NCI-H2196 treated with DMSO at 0.1 percent for 48 hours (cell line): ENCODE results near the gene PIEZO1.

Experiments used
- DNase-seq: peaks from one replicate; lab custom pipeline; 2025; ENCODE audit not compliant: unreplicated experiment; lab: John Stamatoyannopoulos, UW

The PIEZO1 gene

DNA sequence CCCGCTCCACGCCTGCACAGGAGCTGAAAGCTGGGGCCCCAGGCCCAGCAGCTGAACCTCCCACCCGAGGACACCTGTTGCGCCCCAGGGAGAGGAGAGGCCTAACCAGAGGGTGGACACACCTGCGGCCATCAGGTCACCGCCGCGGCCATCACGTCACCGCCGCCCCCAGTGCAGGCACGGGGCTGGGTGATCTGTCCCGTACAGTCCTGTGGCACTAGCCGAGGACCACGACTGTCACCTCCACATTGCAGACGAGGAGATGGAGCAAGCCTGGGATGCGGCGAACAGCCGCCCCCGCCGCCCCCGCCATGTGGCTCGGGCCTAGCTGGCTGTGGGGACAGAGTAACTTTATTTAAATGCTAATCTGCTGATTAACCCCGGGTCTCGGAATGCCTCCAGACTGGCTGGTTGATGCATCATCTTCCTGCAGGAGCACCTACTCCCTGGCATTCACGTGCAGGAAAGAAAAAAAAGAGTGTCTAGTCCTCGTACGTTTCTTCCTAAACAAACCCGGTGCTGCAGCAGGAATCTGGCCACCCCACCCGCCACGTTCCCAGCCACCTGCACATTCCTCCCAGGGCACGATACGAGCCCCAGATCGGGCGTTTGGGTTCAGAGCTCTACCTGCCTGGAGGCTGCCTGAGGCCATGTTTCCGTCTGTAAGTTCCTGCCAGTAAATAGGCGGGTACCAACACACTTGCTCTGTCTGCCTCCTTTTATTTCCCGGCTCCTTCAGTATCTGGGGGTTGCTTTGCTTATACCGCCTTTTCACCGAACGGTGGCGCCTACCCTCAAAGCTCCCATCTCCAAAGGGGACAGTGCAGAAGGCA lies 29.9 kb downstream of the PIEZO1 start:
- DNase-seq, result no peak

DNA sequence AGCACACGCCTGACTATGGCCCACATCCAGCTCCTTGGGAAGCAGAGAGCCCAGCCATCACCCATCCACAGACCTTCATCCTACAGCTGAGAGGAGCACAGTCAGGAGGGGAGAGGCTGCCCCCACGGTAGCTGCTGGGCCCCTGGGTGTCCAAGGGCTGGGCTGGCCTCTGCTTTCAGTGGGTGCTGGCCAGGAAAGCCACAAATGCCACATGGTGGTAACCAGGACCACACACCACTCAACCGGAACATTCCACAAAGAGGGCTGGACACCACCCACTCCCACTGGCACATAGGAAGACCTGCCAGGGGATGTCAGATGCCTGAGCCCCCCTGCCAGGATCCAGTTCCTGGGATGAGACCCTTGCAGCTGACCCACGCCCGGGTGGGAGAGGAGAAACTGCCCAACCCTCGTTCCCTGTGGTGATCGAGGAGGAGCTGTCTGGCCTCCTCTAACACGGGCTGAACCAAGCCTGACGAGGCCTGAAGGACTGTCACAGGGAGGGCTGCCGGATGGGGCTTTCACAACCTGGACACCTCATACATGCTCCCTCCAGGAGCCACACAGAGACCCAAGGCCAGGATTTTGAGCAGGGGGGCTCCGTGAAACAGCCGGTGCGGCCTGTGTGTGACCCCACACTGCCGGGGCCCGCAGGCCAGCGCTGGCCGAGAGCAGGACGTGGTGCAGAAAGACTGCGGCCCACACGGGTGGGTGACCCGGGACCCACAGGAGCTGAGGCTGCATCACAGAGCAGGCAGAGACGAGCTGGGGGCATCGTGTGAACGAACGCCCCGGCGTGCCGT lies 30.7 kb downstream of the PIEZO1 start:
- DNase-seq, result no peak

DNA sequence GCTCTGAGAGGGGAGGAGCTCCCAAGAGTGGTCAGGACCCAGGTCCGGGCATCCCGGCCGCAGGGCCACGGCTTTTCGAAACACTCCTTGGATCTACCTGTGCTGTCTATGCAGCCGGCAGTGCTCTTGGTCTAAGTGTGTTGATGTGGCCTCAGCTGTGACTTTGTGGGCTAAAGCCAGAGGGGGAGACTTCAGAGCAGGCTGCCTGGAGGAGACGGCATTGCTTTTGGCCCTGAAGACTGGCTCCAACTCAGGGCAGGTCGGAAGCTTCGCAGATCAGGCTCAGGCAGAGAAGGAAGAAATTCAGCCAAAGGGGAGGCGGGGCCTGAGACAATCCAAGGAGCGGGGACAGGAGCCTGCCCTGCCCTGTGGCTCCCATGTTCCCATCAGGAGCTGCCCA lies 31.4 kb downstream of the PIEZO1 start:
- no peak for DNase-seq

DNA sequence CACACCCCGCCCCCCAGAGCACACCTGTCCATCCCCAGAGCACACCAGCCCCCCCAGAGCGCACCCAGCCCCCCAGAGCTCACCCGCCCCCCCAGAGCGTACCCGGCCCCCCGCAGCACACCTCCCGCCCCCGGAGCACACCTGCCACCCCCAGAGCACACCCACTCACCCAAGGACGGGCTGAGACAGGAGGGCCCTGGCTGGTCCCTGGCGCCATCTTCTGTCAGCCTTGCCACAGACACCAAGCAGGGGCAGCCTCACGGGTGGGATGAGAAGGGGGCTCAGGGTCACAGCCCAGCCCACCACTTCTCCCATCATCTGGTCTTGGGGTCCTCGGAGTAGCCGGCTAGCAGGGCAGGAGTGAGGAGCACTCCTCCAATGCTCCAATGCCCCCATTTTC lies 31.8 kb downstream of the PIEZO1 start:
- no peak for DNase-seq

DNA sequence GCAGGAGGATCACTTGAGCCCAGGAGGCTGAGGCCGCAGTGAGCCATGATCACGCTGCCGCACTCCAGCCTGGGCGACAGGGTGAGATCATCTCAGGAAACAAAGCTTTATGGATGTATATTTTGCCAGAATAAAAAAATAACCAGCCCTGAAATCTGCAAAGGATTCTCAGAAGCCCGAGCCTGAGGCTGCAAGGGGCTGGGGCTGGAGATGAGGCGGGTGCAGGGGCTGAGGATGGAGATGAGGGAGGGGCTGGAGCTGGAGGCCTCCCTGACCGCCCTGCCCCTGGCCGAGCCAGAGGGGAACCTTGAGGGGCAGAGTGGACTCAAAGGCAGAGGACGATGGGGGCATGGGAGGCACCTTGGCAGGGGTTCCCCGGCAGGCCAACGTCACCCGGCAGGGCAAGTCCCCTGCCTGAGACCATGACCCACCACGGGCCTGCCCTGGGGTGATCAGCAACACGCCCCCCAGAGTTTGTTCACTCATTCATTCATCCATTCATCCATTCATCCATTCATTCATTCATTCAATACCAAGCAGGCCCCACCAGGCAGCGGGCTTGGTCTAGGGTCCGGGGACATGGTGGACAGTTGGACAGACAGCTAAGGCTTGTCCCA lies 32.5 kb downstream of the PIEZO1 start:
- no peak for DNase-seq

DNA sequence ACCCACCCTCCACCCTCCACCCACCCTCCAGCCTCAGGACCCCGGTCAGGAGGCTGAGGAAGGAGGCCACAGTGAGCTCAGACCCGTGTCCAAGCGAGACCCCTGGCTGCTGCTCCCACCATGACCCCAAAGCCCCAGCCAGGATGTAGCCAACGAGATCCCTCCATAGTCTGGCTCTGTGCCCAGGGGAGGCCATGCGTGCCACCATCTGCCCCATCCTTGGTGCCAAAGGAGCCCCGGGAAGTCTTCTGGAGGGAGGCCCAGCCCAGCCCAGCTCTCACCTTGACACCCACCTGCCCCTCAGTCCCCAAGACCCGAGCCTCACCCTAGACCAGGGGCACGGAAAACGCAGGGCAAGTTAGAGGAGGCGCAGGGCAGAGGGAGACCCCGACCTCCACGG lies 34.2 kb downstream of the PIEZO1 start:
- no peak for DNase-seq

DNA sequence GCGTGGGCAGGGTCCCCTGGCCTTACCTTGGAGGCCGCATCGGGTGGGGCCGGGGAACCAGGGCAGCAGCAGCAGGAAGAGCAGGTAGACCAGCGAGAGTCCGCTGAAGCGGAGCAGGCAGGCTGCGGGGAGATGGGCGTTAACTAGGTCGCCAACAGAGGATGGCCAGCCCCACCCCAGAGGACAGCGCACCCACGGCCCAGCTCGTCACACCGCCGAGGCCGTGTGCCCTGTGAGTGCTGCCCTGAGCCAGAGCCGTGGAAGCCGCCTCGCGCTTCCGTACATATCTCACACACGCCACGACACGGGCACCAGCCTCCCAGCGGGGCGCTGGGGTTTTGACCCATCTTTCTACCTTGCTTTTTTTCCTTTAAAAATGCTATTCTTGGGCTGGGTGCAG lies 35.7 kb downstream of the PIEZO1 start:
- DNase-seq, result no peak

DNA sequence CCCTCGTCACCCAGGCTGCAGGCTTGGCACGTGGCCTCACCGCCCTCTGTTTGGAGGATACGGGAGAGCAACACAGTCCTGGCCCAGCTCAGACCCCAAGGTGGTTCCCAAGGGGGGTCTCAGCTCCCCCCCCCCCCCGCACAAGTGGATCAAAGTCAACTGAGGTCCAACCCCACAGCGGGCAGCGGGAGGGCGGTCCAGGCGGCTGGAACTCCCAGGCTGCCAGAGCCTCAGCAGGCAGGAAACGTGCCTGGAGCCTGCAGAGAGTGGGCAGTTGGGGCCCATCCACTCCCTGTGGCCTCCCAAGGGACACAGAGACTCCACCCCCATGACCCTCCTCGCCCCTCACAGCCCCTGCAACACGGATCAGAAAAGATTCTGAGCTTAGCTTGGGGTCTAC lies 36.7 kb downstream of the PIEZO1 start:
- DNase-seq, result no peak

DNA sequence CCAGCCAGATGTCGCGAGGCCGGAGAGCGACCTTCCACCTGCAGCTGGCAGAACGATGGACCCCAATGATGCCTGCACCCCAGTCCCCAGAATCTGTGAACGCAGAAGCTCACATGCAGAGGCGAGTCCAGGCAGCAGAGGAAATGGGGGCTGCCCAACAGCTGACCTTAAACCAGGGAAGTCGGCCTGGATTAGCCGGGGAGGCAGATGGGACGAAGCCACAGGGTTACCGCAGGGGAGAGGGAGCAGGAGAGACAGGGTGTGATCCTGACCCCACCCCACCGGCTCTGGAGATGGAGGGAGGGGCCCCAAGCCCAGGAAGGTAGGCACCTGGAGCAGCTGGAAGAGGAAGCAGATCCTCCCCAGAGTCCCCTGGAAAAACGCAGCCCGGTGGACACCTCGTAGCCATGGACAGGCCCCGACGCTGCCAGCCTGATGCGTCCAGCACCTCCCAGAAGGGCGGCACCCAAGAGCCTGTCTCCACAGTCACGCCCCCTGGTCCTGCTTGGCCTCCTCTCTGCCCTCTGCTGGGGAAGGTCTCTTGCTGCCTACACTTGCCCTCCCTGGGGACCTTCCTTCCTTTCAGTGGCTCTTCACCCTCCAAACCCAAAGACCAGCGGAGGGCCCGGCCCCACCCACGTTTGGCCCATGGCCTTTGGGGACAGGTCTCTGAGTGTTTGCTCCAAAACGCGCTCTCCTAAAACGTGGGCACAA lies 37.3 kb downstream of the PIEZO1 start:
- DNase-seq, result no peak

DNA sequence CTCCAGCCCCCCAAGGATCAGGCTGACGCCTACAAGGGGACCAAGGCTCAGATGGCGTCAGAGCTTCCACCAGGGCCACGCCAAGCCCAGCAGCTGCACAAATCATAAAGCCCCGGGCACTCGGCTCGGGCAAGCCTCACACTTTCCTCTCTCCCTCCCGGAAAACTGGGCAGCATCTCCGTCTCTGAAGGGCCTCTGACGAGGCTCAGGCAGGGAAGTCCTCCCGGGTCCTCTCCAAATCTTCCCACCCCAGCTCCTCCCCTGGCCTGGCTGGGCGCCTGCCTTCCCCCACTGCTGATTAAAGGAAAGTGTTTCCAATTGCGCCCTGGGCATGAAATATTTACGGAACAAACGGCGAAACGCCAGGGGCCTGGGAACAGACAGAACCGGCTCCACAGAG lies 38.5 kb downstream of the PIEZO1 start:
- DNase-seq, result no peak

DNA sequence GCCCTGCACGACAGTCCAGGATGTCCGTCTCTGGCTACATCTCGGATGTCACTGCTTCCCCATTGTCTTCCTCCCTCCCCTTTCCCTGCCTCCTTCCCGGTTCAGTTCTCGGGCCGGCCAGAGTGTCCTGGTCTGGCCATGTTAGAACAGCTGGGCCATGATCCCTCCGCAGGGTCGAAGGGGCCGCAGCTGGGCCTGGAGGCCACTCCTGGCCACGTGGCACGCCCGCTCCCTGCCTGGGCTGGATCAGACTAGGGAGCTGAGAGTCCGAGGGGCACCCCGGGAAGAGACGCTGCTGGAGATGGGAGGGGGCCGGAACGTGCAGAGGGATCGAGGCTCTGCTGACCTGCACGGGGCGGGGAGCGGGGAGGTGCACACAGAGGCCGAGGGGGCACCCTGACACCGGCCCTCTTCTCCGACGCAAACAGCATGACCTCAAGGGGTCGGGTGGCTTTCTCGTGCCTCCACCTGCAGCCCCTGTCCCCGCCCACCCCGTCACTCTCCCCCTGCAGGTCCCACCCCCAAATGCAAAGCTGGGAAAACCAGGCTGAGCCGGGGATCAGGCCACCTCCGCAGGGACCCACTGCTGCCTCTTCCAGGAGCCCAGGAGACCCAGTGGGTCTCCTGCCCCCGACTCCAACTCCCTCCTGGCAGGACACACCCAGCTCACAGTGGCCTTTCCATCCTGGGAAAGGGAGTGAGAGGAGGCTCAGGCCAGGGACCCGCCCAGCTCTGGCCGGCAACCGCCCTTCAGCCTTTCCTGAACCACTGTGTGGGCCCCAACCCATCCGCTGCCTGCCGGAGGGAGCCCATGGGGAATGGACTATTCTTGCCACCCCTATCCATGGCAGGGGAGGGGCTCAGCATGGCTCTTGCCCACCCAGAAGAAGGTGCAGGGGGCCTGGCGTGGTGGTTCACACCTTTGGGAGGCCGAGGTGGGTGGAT lies 40.2 kb downstream of the PIEZO1 start:
- DNase-seq, result no peak

DNA sequence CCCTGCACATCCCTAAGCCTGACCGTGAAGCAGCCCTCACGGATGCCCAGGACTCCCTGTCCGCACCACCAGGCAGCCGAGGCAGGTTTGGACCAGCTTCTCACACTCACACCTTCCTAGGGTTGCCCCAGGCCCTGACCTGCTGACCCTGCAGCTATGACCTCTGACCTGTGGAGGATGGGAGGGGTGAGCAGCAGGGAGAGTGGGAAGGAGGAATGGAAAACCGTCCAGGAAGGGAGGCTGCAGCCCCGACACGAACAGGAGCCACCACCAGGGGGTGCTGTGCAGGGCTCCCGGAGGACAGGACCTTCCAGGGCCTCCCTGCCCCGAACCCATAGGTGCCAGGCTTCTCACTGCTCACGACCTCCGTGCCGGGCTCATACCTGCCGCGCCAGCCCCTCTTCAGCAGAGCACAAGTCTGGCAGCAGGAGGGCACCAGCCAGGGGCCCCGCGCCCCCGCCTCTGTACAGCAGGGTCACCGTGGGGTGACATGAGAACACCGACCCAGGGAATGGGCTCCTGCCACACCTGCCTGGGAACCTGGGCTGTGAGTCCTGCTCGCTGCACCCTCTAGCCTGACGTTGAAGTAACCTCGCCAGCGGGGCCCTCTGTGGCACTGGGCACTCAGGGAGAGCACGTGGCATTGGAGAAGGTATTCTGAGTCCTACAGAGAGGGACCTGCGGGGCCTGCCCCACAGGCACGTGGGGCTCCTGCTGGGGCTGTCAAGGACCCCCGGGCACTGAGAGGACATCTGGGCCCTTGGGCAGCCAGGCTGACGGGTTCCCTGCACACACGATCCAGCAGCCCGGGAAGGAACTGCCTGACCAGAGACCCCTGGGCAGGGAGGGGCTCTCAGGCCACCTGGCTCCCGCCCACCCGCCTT lies 41.1 kb downstream of the PIEZO1 start:
- DNase-seq, result no peak

DNA sequence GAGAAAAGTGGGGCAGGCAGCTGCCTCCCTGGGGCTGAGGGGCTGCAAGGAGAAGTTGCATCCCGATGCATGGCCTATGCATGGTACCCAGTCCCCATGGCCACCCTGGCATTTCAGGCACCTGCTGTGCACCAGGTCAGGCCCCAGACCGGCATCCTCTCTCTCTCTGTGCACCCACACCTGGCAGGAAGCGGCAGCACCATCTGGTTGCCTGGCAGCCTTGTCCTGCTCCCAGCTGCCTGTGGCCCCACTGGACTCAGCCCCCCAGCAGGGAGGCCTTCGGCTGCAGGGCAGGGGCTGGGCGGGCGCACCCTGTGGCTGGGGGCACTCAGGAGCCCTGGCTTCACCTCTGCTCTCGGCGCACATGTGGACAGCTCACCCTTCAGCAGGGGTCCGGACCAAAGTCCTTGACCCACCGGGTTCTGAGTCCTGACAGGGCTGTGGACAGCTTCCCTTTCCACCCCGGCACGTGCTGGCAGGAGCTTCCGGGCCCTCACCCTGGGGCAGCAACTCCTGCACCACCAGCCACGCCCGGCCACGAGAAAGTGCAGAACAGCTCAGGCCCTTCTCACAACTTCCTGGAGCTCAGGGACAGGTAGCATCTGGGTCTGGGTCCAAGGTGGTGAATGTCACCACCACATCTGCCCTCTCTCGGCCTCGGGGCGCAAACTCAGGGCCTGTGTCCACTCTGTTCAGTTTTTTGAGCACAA lies 42.0 kb downstream of the PIEZO1 start:
- no peak for DNase-seq

DNA sequence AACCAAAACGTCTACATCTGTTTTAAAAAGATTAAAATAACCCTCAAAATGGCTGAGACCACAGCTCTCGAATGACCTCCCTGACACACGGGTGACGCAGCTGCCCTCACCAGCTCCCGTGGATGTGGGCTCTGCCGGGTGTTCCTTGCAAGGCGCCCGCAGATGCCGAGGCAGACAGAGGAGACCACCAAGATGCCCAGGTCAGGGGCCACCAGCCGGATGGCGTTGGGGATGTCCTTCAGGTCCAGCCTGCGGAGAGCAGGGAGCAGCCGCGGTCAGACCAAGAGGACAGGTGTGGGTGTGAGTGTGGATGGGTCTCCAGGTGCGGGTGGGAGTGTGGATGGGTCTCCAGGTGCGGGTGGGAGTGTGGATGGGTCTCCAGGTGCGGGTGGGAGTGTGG lies 43.7 kb downstream of the PIEZO1 start:
- no peak for DNase-seq

DNA sequence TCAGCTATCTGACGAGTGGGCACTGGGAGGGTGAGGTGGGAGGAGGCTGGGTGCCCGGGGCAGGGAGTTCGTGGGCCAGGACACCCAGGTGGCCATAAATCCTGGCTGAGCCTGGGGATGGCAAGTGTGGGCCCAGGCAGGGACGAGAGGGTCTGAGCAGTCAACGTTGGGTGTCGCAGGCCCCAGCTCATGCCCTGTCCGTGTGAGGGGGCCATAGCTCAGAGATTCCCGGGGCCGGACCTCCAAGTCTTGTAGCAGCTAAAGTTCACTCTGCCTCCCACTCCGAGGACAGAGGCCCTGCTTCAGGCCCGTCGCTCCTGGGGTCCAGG lies 44.3 kb downstream of the PIEZO1 start:
- no peak for DNase-seq

DNA sequence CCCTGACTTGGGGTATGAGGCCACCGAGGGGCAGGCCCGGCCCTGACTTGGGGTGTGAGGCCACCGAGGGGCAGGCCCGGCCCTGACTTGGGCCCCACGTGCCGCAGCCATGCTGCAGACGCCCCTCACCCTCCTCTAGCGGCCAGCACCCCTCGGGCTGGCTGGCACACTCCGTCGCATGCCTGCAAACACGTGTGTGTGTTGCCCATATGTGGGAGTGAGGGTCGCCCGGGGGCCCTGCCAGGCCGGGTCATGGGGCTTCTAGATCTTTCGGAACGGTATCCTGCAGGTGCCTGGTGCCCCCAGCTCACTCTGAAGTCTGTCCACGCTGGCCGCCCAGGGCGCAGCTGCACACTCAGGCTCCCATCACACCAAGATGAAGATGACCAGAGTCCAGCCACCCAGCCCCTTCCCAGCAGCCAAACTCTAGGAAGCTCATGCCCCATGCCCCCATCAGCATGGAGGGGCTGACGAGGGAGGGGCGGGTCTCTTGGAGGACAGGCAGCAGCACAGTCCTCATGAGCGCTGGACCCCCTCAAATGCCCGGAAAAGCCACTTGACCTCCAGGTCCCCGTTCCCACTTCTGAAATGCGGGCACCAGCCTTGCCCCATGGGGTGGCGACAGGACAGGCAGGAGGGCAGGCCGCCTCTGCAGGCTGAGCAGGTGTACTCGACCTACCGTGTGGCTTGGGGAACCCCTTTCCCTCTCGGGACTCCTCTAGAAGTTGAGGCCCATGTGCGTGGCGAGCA lies 44.9 kb downstream of the PIEZO1 start:
- DNase-seq, result no peak

DNA sequence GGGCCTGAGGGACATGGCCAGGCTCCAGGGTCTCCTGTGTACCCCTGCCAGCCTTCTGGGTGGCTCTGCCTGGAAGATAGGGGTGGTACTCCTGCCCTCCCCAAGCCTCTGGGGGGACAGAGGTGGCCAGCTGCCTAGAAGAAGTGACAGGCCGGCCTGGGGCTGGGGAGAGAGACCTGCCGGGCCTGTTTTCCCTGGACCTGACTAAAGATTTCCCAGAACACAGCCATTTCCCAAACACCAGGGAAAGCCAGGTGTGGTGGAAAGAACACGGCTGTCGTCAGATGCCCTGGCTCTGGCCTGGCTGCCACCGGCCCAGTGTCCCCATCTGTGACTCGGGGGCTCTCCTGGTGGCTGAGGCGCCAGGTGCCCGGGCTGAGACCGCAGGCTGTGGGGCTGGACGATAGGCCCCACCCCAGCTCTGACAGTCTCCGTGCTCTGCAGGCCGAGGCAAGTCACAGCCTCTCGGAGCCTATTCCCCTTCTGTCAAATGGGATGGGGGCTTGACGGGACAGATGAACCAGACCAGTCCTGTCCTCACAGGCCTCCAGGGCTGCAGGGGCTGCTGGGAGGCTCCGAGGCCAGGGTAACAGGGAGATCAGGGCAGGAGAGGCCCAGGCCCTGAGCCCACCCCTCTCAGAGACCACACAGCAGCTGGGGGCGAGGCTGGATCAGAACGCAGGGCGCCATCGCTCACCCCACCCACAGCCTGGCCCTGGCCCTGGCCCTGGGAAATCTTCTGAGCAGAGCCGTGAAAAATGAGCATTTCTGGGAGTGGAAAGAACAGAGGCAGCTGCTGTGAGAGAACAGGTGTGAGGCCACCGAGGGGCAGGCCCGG lies 45.7 kb downstream of the PIEZO1 start:
- no peak for DNase-seq
